Activated CD4-positive, alpha-beta memory T cell treated with anti-CD3 and anti-CD28 coated beads for 36 hours (primary cell): Measurements from ENCODE around the gene GRIP2. TPM values are rescaled to one million over a fixed set of nuclear protein-coding genes. Genes with fewer than 3 reads are reported as not detected.

Experiments used
- total RNA-seq, 2 experiments: library from RNA; stranded (reverse); gene quantifications; one replicate each; pipeline ENCODE4 v1.2.3, GENCODE V29; 2021

The GRIP2 gene
- total RNA-seq, 2 experiments from 2014 or later = not detected

Other genes starting within 250 kb of the GRIP2 start
- gene SLC6A6, start 137.7 kb downstream of the GRIP2 start, total RNA-seq = 10 to 100 TPM; 44.0 to 45.1 TPM
- gene CCDC174, start 111.4 kb upstream of the GRIP2 start, total RNA-seq = 10 to 100 TPM; 16.6 to 18.6 TPM
- gene C3orf20, start 134.8 kb upstream of the GRIP2 start, total RNA-seq = under 1 TPM; 0.07 to 0.12 TPM